ENCODE results near the gene HCAR2. TPM values are rescaled to one million over a fixed set of nuclear protein-coding genes. Genes with fewer than 3 reads are reported as not detected.

Gene HCAR2
- total RNA-seq, 4 donors from 2014 or later, result 18.3 to 47.2 (median 22.1) TPM

- TF ChIP-seq CTCF (IDR thresholded peaks at IDR 0.05), result no peak
- TF ChIP-seq POLR2A (IDR thresholded peaks at IDR 0.05), result no peak
- H3K4me3 ChIP-seq (ENCODE audit: low read depth, poor library complexity, severe bottlenecking), result no peak overlapping the region
- WGBS, 2 donors, result 89 to 91% methylated on average over 7 of the region's 7 CpGs
- intact Hi-C loops (cut with DNase I; ENCODE audit: low total_unique reads), result no loop called here
- DNase-seq (ENCODE audit: low spot score in 2 of 2), result peak in 1 of 2 donors; percentile 84
These were observed 40.9 kb upstream of the HCAR2 start for GRCh38 chr12:122743895-122744525.

GRCh38 chr12:122740351-122740750 is 37.2 kb upstream of the HCAR2 start:
- TF ChIP-seq POLR2A (IDR thresholded peaks at IDR 0.05), result no peak
- TF ChIP-seq CTCF (IDR thresholded peaks at IDR 0.05), result no peak
- 92 to 93% methylated on average over 7 of the region's 7 CpGs for WGBS, 2 donors
- DNase-seq (ENCODE audit: low spot score in 2 of 2), result peak in 1 of 2 donors; percentile 9
- no peak overlapping the region for H3K4me3 ChIP-seq (ENCODE audit: low read depth, poor library complexity, severe bottlenecking)
- intact Hi-C loops (cut with DNase I; ENCODE audit: low total_unique reads), result no loop called here

GRCh38 chr12:122738571-122738970 is 35.4 kb upstream of the HCAR2 start:
- intact Hi-C loops (cut with DNase I; ENCODE audit: low total_unique reads), result no loop called here
- no peak for TF ChIP-seq CTCF (IDR thresholded peaks at IDR 0.05)
- WGBS, 2 donors, result 85 to 86% methylated on average over 7 of the region's 7 CpGs
- no peak for DNase-seq (ENCODE audit: low spot score in 2 of 2)
- no peak overlapping the region for H3K4me3 ChIP-seq (ENCODE audit: low read depth, poor library complexity, severe bottlenecking)

GRCh38 chr12:122732611-122733010 is 29.5 kb upstream of the HCAR2 start:
- 88 to 91% methylated on average over 4 of the region's 4 CpGs for WGBS, 2 donors
- H3K4me3 ChIP-seq (ENCODE audit: low read depth, poor library complexity, severe bottlenecking), result no peak overlapping the region
- peak in 1 of 2 donors; percentile 3 for DNase-seq (ENCODE audit: low spot score in 2 of 2)
- intact Hi-C loops (cut with DNase I; ENCODE audit: low total_unique reads), result no loop called here
- no peak for TF ChIP-seq CTCF (IDR thresholded peaks at IDR 0.05)
- TF ChIP-seq POLR2A (IDR thresholded peaks at IDR 0.05), result no peak

GRCh38 chr12:122732170-122732569 is 29.0 kb upstream of the HCAR2 start:
- no peak overlapping the region for H3K4me3 ChIP-seq (ENCODE audit: low read depth, poor library complexity, severe bottlenecking)
- no peak for DNase-seq (ENCODE audit: low spot score in 2 of 2)
- WGBS, 2 donors, result 73 to 80% methylated on average over 3 of the region's 3 CpGs
- intact Hi-C loops (cut with DNase I; ENCODE audit: low total_unique reads), result no loop called here
- no peak for TF ChIP-seq POLR2A (IDR thresholded peaks at IDR 0.05)
- TF ChIP-seq CTCF (IDR thresholded peaks at IDR 0.05), result no peak

Data from lower leg skin (tissue), 4 donors.